ENCODE results near the gene SLC22A6. TPM values are rescaled to one million over a fixed set of nuclear protein-coding genes. Genes with fewer than 3 reads are reported as not detected.

Gene SLC22A6
- total RNA-seq, 2 experiments from 2014 or later = not detected

GRCh38 chr11:62981743-62982142 is 3.0 kb downstream of the SLC22A6 start:
- Mint-ChIP-seq H3K4me1 (ENCODE audit: low read depth) (no peaks in the 10 kb centered on the region), H3K36me3 (ENCODE audit: low read depth) (no peaks in the 10 kb centered on the region), H3K27me3 (ENCODE audit: low read depth) (no peaks in the 10 kb centered on the region), H3K27ac (no peak overlapping the region), H3K4me3 (no peak overlapping the region), H3K9me3 (no peaks in the 10 kb centered on the region)
- no peak for DNase-seq
- CTCF ChIA-PET = no interaction called here
- intact Hi-C loops (cut with micrococcal nuclease) = no loop called here

- no peak overlapping the region for H3K27ac Mint-ChIP-seq
- CTCF ChIA-PET = no interaction called here
- intact Hi-C loops (cut with micrococcal nuclease) = no loop called here
- H3K4me3 Mint-ChIP-seq = no peak overlapping the region
- no peaks in the 10 kb centered on the region for H3K9me3 Mint-ChIP-seq
- H3K36me3 Mint-ChIP-seq (ENCODE audit: low read depth) = no peaks in the 10 kb centered on the region
- H3K27me3 Mint-ChIP-seq (ENCODE audit: low read depth) = no peaks in the 10 kb centered on the region
- no peaks in the 10 kb centered on the region for H3K4me1 Mint-ChIP-seq (ENCODE audit: low read depth)
- peak; percentile 34 for DNase-seq
Observed at GRCh38 chr11:62980133-62980760, 4.5 kb downstream of the SLC22A6 start.

GRCh38 chr11:62976109-62976508 is 8.7 kb downstream of the SLC22A6 start:
- H3K4me3 Mint-ChIP-seq = no peak overlapping the region
- no peaks in the 10 kb centered on the region for H3K9me3 Mint-ChIP-seq
- intact Hi-C loops (cut with micrococcal nuclease) = no loop called here
- CTCF ChIA-PET = interaction anchor here (0.8 to 5.6 kb wide), 7 partner anchors 30 to 654 kb away, joined by 3 to 55 read pairs (median 5); no protein-coding TSS in a partner anchor
- no peaks in the 10 kb centered on the region for H3K4me1 Mint-ChIP-seq (ENCODE audit: low read depth)
- H3K27ac Mint-ChIP-seq = no peak overlapping the region
- H3K27me3 Mint-ChIP-seq (ENCODE audit: low read depth) = peaks cover 5% of the 10 kb centered on the region
- no peak for DNase-seq
- no peaks in the 10 kb centered on the region for H3K36me3 Mint-ChIP-seq (ENCODE audit: low read depth)

GRCh38 chr11:62974848-62975522 is 9.8 kb downstream of the SLC22A6 start:
- CTCF ChIA-PET = interaction anchor here (0.6 to 5.6 kb wide), 10 partner anchors 29 to 1606 kb away, joined by 3 to 55 read pairs (median 4); no protein-coding TSS in a partner anchor
- Mint-ChIP-seq H3K27ac (no peak overlapping the region), H3K9me3 (no peaks in the 10 kb centered on the region), H3K36me3 (ENCODE audit: low read depth) (no peaks in the 10 kb centered on the region), H3K27me3 (ENCODE audit: low read depth) (peaks cover 8% of the 10 kb centered on the region), H3K4me3 (no peak overlapping the region), H3K4me1 (ENCODE audit: low read depth) (no peaks in the 10 kb centered on the region)
- DNase-seq = peak; percentile 24
- intact Hi-C loops (cut with micrococcal nuclease) = loop anchor here (1.0 kb wide), 1 partner anchor 69 kb away; no protein-coding TSS in a partner anchor

- CTCF ChIA-PET = no interaction called here
- Mint-ChIP-seq H3K9me3 (no peaks in the 10 kb centered on the region), H3K4me3 (no peak overlapping the region), H3K27ac (no peak overlapping the region), H3K36me3 (ENCODE audit: low read depth) (no peaks in the 10 kb centered on the region), H3K4me1 (ENCODE audit: low read depth) (no peaks in the 10 kb centered on the region), H3K27me3 (ENCODE audit: low read depth) (peaks cover 8% of the 10 kb centered on the region)
- intact Hi-C loops (cut with micrococcal nuclease) = no loop called here
- DNase-seq = no peak
Observed at GRCh38 chr11:62965574-62965973, 19.2 kb downstream of the SLC22A6 start.

GRCh38 chr11:62962391-62962790 is 22.4 kb downstream of the SLC22A6 start:
- Mint-ChIP-seq H3K4me1 (ENCODE audit: low read depth) (no peaks in the 10 kb centered on the region), H3K27ac (no peak overlapping the region), H3K9me3 (no peaks in the 10 kb centered on the region), H3K27me3 (ENCODE audit: low read depth) (no peaks in the 10 kb centered on the region), H3K36me3 (ENCODE audit: low read depth) (no peaks in the 10 kb centered on the region), H3K4me3 (no peak overlapping the region)
- no peak for DNase-seq
- intact Hi-C loops (cut with micrococcal nuclease) = no loop called here
- CTCF ChIA-PET = no interaction called here

- no peaks in the 10 kb centered on the region for H3K4me1 Mint-ChIP-seq (ENCODE audit: low read depth)
- H3K27me3 Mint-ChIP-seq (ENCODE audit: low read depth) = no peaks in the 10 kb centered on the region
- H3K27ac Mint-ChIP-seq = no peak overlapping the region
- H3K9me3 Mint-ChIP-seq = no peaks in the 10 kb centered on the region
- intact Hi-C loops (cut with micrococcal nuclease) = no loop called here
- no peak overlapping the region for H3K4me3 Mint-ChIP-seq
- DNase-seq = no peak
- CTCF ChIA-PET = interaction anchor here (0.6 kb wide), 1 partner anchor 47 kb away, joined by 3 read pairs; no protein-coding TSS in a partner anchor
- H3K36me3 Mint-ChIP-seq (ENCODE audit: low read depth) = no peaks in the 10 kb centered on the region
Observed at GRCh38 chr11:62961017-62961570, 23.7 kb downstream of the SLC22A6 start.

GRCh38 chr11:62959422-62959980 is 25.3 kb downstream of the SLC22A6 start:
- Mint-ChIP-seq H3K36me3 (ENCODE audit: low read depth) (no peaks in the 10 kb centered on the region), H3K9me3 (no peaks in the 10 kb centered on the region), H3K4me3 (no peak overlapping the region), H3K4me1 (ENCODE audit: low read depth) (no peaks in the 10 kb centered on the region), H3K27me3 (ENCODE audit: low read depth) (no peaks in the 10 kb centered on the region), H3K27ac (no peak overlapping the region)
- CTCF ChIA-PET = interaction anchor here (0.6 kb wide), 1 partner anchor 17 kb away, joined by 3 read pairs; no protein-coding TSS in a partner anchor
- DNase-seq = no peak
- intact Hi-C loops (cut with micrococcal nuclease) = no loop called here

- no peaks in the 10 kb centered on the region for H3K27me3 Mint-ChIP-seq (ENCODE audit: low read depth)
- no peak overlapping the region for H3K4me3 Mint-ChIP-seq
- H3K36me3 Mint-ChIP-seq (ENCODE audit: low read depth) = no peaks in the 10 kb centered on the region
- DNase-seq = no peak
- no peaks in the 10 kb centered on the region for H3K4me1 Mint-ChIP-seq (ENCODE audit: low read depth)
- no peak overlapping the region for H3K27ac Mint-ChIP-seq
- intact Hi-C loops (cut with micrococcal nuclease) = no loop called here
- CTCF ChIA-PET = interaction anchor here (0.6 kb wide), 1 partner anchor 16 kb away, joined by 3 read pairs; no protein-coding TSS in a partner anchor
- no peaks in the 10 kb centered on the region for H3K9me3 Mint-ChIP-seq
Observed at GRCh38 chr11:62958547-62959421, 26.0 kb downstream of the SLC22A6 start.

- intact Hi-C loops (cut with micrococcal nuclease) = no loop called here
Observed at GRCh38 chr11:62957147-62957546, 27.6 kb downstream of the SLC22A6 start.

GRCh38 chr11:62954478-62954877 is 30.3 kb downstream of the SLC22A6 start:
- CTCF ChIA-PET = no interaction called here
- H3K9me3 Mint-ChIP-seq = no peaks in the 10 kb centered on the region
- H3K4me3 Mint-ChIP-seq = no peak overlapping the region
- DNase-seq = no peak
- H3K4me1 Mint-ChIP-seq (ENCODE audit: low read depth) = no peaks in the 10 kb centered on the region
- peaks cover 8% of the 10 kb centered on the region for H3K27me3 Mint-ChIP-seq (ENCODE audit: low read depth)
- H3K27ac Mint-ChIP-seq = no peak overlapping the region
- no peaks in the 10 kb centered on the region for H3K36me3 Mint-ChIP-seq (ENCODE audit: low read depth)
- intact Hi-C loops (cut with micrococcal nuclease) = no loop called here

More at GRCh38 chr11:62957147-62957546, 27.6 kb downstream of the SLC22A6 start:
- DNase-seq = no peak
- Mint-ChIP-seq H3K4me1 (ENCODE audit: low read depth) (no peaks in the 10 kb centered on the region), H3K36me3 (ENCODE audit: low read depth) (no peaks in the 10 kb centered on the region), H3K9me3 (no peaks in the 10 kb centered on the region), H3K27me3 (ENCODE audit: low read depth) (peaks cover under 1% of the 10 kb centered on the region), H3K4me3 (no peak overlapping the region), H3K27ac (no peak overlapping the region)
- CTCF ChIA-PET = no interaction called here

GRCh38 chr11:62953811-62954210 is 31.0 kb downstream of the SLC22A6 start:
- Mint-ChIP-seq H3K4me1 (ENCODE audit: low read depth) (no peaks in the 10 kb centered on the region), H3K36me3 (ENCODE audit: low read depth) (no peaks in the 10 kb centered on the region), H3K27ac (no peak overlapping the region), H3K27me3 (ENCODE audit: low read depth) (peaks cover 8% of the 10 kb centered on the region), H3K4me3 (no peak overlapping the region), H3K9me3 (no peaks in the 10 kb centered on the region)
- CTCF ChIA-PET = no interaction called here
- intact Hi-C loops (cut with micrococcal nuclease) = no loop called here
- no peak for DNase-seq

Data from activated naive CD4-positive, alpha-beta T cell treated with anti-CD3 and anti-CD28 coated beads for 36 hours (primary cell).